GM18909 (cell line): ENCODE measurements around the gene DLGAP3.
"Not testable (repeated sequence)": the region's sequence is repeated elsewhere in the genome, so short reads cannot be mapped to it uniquely, and the experiment has no call there.

Experiments
- ATAC-seq: cut with Tn5 transposase; IDR thresholded peaks from one replicate; pipeline ENCODE4 v1.9.1; 2021; ENCODE audit warnings: mild to moderate bottlenecking; ENCODE audit not compliant: unreplicated experiment, poor library complexity

DLGAP3 gene

GRCh38 chr1:34929497-34929852, at the start of gene DLGAP3:
Gene DLGAP3 (minus strand): TSS chr1:34929650. CDS start chr1:34905383, 24,267 bp downstream.
- no peak for ATAC-seq

GRCh38 chr1:34978921-34979320, 49.5 kb upstream of the DLGAP3 start:
- ATAC-seq = no peak

- no peak for ATAC-seq
These were observed 48.4 kb upstream of the DLGAP3 start for GRCh38 chr1:34977858-34978257.

- no peak for ATAC-seq
These were observed 47.7 kb upstream of the DLGAP3 start for GRCh38 chr1:34977210-34977471.

GRCh38 chr1:34976384-34977209, 47.1 kb upstream of the DLGAP3 start:
- ATAC-seq = no peak

GRCh38 chr1:34975771-34976170, 46.3 kb upstream of the DLGAP3 start:
- no peak for ATAC-seq

- ATAC-seq = no peak
These were observed 45.9 kb upstream of the DLGAP3 start for GRCh38 chr1:34975338-34975737.

- ATAC-seq = no peak
These were observed 45.2 kb upstream of the DLGAP3 start for GRCh38 chr1:34974626-34975025.

GRCh38 chr1:34973326-34973725, 43.9 kb upstream of the DLGAP3 start:
- no peak for ATAC-seq

- ATAC-seq = no peak
These were observed 41.4 kb upstream of the DLGAP3 start for GRCh38 chr1:34970829-34971228.

- no peak for ATAC-seq
These were observed 40.8 kb upstream of the DLGAP3 start for GRCh38 chr1:34970220-34970735.

GRCh38 chr1:34968297-34968696, 38.8 kb upstream of the DLGAP3 start:
- not testable (repeated sequence) for ATAC-seq

GRCh38 chr1:34967672-34968071, 38.2 kb upstream of the DLGAP3 start:
- not testable (repeated sequence) for ATAC-seq

- ATAC-seq = no peak
These were observed 36.1 kb upstream of the DLGAP3 start for GRCh38 chr1:34965597-34965996.

- no peak for ATAC-seq
These were observed 21.0 kb upstream of the DLGAP3 start for GRCh38 chr1:34950428-34950827.

- ATAC-seq = not testable (repeated sequence)
These were observed 19.3 kb upstream of the DLGAP3 start for GRCh38 chr1:34948739-34949138.

GRCh38 chr1:34947641-34948314, 18.3 kb upstream of the DLGAP3 start:
- not testable (repeated sequence) for ATAC-seq

GRCh38 chr1:34946211-34946610, 16.8 kb upstream of the DLGAP3 start:
- no peak for ATAC-seq

- ATAC-seq = not testable (repeated sequence)
These were observed 12.3 kb upstream of the DLGAP3 start for GRCh38 chr1:34941798-34942197.

GRCh38 chr1:34930702-34931071, 1.2 kb upstream of the DLGAP3 start:
- ATAC-seq = no peak

GRCh38 chr1:34929853-34930701, 627 bp upstream of the DLGAP3 start:
- no peak for ATAC-seq
